ENCODE results near the gene RBMX. TPM values are rescaled to one million over a fixed set of nuclear protein-coding genes. Genes with fewer than 3 reads are reported as not detected.

RBMX gene
- total RNA-seq, 1 experiment from 2014 or later, result 261 TPM

- H3K4me3 ChIP-seq (ENCODE audit: low read depth, low read length), result no peak overlapping the region
- intact Hi-C loops (cut with micrococcal nuclease; ENCODE audit: unreplicated experiment), result loop anchor here (5.0 kb wide), 1 partner anchor 40 kb away; no protein-coding TSS in a partner anchor
- Mint-ChIP-seq H3K4me3 (ENCODE audit: unreplicated experiment) (no peak overlapping the region), H3K4me1 (ENCODE audit: low read depth, unreplicated experiment) (peaks cover 6% of the 10 kb centered on the region), H3K27me3 (ENCODE audit: insufficient read depth, unreplicated experiment) (no peaks in the 10 kb centered on the region), H3K27ac (ENCODE audit: unreplicated experiment) (no peak overlapping the region), H3K36me3 (ENCODE audit: insufficient read depth, unreplicated experiment) (peaks cover 100% of the 10 kb centered on the region), H3K9me3 (ENCODE audit: unreplicated experiment) (no peaks in the 10 kb centered on the region)
- ChIA-PET CTCF (no interaction called here), POLR2A (interaction anchor here (0.6 to 1.1 kb wide), 3 partner anchors 9 to 375 kb away, joined by 5 to 18 read pairs (median 7); partner anchors contain the start of genes HTATSF1 and RBMX)
- H3K4me1 ChIP-seq, result no peaks in the 10 kb centered on the region
- no peak for DNase-seq
- H3K27me3 ChIP-seq (replicated peaks; ENCODE audit: control insufficient read depth, insufficient read depth, low read length), result no peaks in the 10 kb centered on the region
- 0 out of 2 replicates have a peak, but pooled peaks cover 1% of the 10 kb centered on the region for H3K36me3 ChIP-seq (ENCODE audit: control insufficient read depth, insufficient read depth, low read length)
- no peak for TF ChIP-seq CTCF (IDR thresholded peaks at IDR 0.05; ENCODE audit: insufficient read depth in 1 of 2, low read depth in 1 of 2, low read length in 1 of 2, severe bottlenecking in 1 of 2, unreplicated experiment in 1 of 2)
- H3K9me3 ChIP-seq, result no peaks in the 10 kb centered on the region
- BruUV-seq (replicated peaks), result no TSS peak
Observed at GRCh38 chrX:136872091-136872700, 8.3 kb downstream of the RBMX start.

GRCh38 chrX:136870064-136870463 lies 10.5 kb downstream of the RBMX start:
- H3K4me3 Mint-ChIP-seq (ENCODE audit: unreplicated experiment), result no peak overlapping the region
- no peak for TF ChIP-seq CTCF (IDR thresholded peaks at IDR 0.05; ENCODE audit: insufficient read depth in 1 of 2, low read depth in 1 of 2, low read length in 1 of 2, severe bottlenecking in 1 of 2, unreplicated experiment in 1 of 2)
- Histone ChIP-seq H3K4me3 (ENCODE audit: low read depth, low read length) (no peak overlapping the region), H3K9me3 (no peaks in the 10 kb centered on the region), H3K4me1 (no peaks in the 10 kb centered on the region), H3K36me3 (ENCODE audit: control insufficient read depth, insufficient read depth, low read length) (0 out of 2 replicates have a peak, but pooled peaks cover 1% of the 10 kb centered on the region), H3K27me3 (replicated peaks; ENCODE audit: control insufficient read depth, insufficient read depth, low read length) (no peaks in the 10 kb centered on the region)
- H3K36me3 Mint-ChIP-seq (ENCODE audit: insufficient read depth, unreplicated experiment), result peaks cover 99% of the 10 kb centered on the region
- POLR2A ChIA-PET, result no interaction called here
- peaks cover 6% of the 10 kb centered on the region for H3K4me1 Mint-ChIP-seq (ENCODE audit: low read depth, unreplicated experiment)
- intact Hi-C loops (cut with micrococcal nuclease; ENCODE audit: unreplicated experiment), result loop anchor here (5.0 kb wide), 1 partner anchor 42 kb away; no protein-coding TSS in a partner anchor
- no peaks in the 10 kb centered on the region for H3K9me3 Mint-ChIP-seq (ENCODE audit: unreplicated experiment)
- peak overlapping the region; percentile 59 for H3K27ac Mint-ChIP-seq (ENCODE audit: unreplicated experiment)
- BruUV-seq (replicated peaks), result no TSS peak
- H3K27me3 Mint-ChIP-seq (ENCODE audit: insufficient read depth, unreplicated experiment), result no peaks in the 10 kb centered on the region
- DNase-seq, result no peak
- CTCF ChIA-PET, result no interaction called here

GRCh38 chrX:136868283-136869055 lies 12.1 kb downstream of the RBMX start:
- Mint-ChIP-seq H3K27me3 (ENCODE audit: insufficient read depth, unreplicated experiment) (no peaks in the 10 kb centered on the region), H3K9me3 (ENCODE audit: unreplicated experiment) (no peaks in the 10 kb centered on the region), H3K4me3 (ENCODE audit: unreplicated experiment) (no peak overlapping the region), H3K27ac (ENCODE audit: unreplicated experiment) (no peak overlapping the region), H3K4me1 (ENCODE audit: low read depth, unreplicated experiment) (peaks cover 6% of the 10 kb centered on the region), H3K36me3 (ENCODE audit: insufficient read depth, unreplicated experiment) (peaks cover 98% of the 10 kb centered on the region)
- Histone ChIP-seq H3K27me3 (replicated peaks; ENCODE audit: control insufficient read depth, insufficient read depth, low read length) (no peaks in the 10 kb centered on the region), H3K9me3 (no peaks in the 10 kb centered on the region), H3K4me3 (ENCODE audit: low read depth, low read length) (no peak overlapping the region), H3K36me3 (ENCODE audit: control insufficient read depth, insufficient read depth, low read length) (0 out of 2 replicates have a peak, but pooled peaks cover 1% of the 10 kb centered on the region), H3K4me1 (no peaks in the 10 kb centered on the region)
- intact Hi-C loops (cut with micrococcal nuclease; ENCODE audit: unreplicated experiment), result loop anchor here (5.0 kb wide), 1 partner anchor 59 kb away; no protein-coding TSS in a partner anchor
- no peak for TF ChIP-seq CTCF (IDR thresholded peaks at IDR 0.05; ENCODE audit: insufficient read depth in 1 of 2, low read depth in 1 of 2, low read length in 1 of 2, severe bottlenecking in 1 of 2, unreplicated experiment in 1 of 2)
- ChIA-PET CTCF (no interaction called here), POLR2A (no interaction called here)
- no peak for DNase-seq
- BruUV-seq (replicated peaks), result no TSS peak
